ENCODE results near the gene KRTAP4-16. TPM values are rescaled to one million over a fixed set of nuclear protein-coding genes. Genes with fewer than 3 reads are reported as not detected.
"Not testable (repeated sequence)": the region's sequence is repeated elsewhere in the genome, so short reads cannot be mapped to it uniquely, and the experiment has no call there.

KRTAP4-16 gene
- total RNA-seq, 4 donors from 2014 or later, result not detected

DNA sequence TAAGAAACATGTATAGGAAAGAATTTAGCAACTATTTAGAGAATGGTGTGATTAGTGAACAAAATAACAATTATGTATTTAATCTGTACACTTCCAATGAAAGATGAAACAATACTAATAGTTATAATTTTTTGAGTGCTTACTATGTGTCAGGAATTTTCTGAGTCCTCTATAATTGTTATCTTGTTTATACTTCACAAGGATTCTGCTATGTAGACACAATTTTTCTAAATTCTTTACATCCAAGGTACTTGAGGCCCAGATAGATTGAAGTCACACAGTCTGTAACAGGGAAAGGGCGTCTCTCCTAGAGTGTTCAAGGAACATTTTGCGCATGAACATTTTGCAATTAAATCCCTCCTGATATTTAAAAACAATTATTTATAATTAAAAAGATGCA, 23.1 kb upstream of the KRTAP4-16 start:
- DNase-seq, result no peak
- Histone ChIP-seq H3K36me3 (no peaks in the 10 kb centered on the region), H3K27ac (no peak overlapping the region), H3K4me3 (replicated peaks in 1 of 3) (no peak overlapping the region), H3K27me3 (no peaks in the 10 kb centered on the region), H3K9me3 (no peaks in the 10 kb centered on the region), H3K4me1 (no peaks in the 10 kb centered on the region)
- no peak for TF ChIP-seq CTCF (IDR thresholded peaks at IDR 0.05)
- TF ChIP-seq POLR2A (IDR thresholded peaks at IDR 0.05), result no peak
- intact Hi-C loops (cut with DNase I), result no loop called here
- WGBS, 2 donors, result 93 to 99% methylated on average over 2 of the region's 2 CpGs

GRCh38 chr17:41123991-41124371, 22.0 kb upstream of the KRTAP4-16 start, which contains the start of gene KRTAP4-12:
Gene KRTAP4-12, minus strand, starts transcription at chr17:41124182. Its CDS starts 60 bp downstream, at chr17:41124122.
- H3K27ac ChIP-seq; H3K27me3 ChIP-seq; H3K36me3 ChIP-seq; H3K9me3 ChIP-seq; H3K4me1 ChIP-seq; intact Hi-C loops (cut with DNase I); DNase-seq; H3K4me3 ChIP-seq (replicated peaks in 1 of 3): not testable (repeated sequence)
- WGBS, 2 donors, result 73 to 80% methylated on average over 2 to 3 of the region's 3 CpGs

- H3K4me1 ChIP-seq; H3K4me3 ChIP-seq (replicated peaks in 1 of 3); H3K27ac ChIP-seq; intact Hi-C loops (cut with DNase I); H3K27me3 ChIP-seq; H3K9me3 ChIP-seq; DNase-seq; H3K36me3 ChIP-seq: not testable (repeated sequence)
- WGBS, 2 donors, result 69 to 77% methylated on average over 9 to 12 of the region's 12 CpGs
Observed at GRCh38 chr17:41123292-41123990, 21.4 kb upstream of the KRTAP4-16 start.

DNA sequence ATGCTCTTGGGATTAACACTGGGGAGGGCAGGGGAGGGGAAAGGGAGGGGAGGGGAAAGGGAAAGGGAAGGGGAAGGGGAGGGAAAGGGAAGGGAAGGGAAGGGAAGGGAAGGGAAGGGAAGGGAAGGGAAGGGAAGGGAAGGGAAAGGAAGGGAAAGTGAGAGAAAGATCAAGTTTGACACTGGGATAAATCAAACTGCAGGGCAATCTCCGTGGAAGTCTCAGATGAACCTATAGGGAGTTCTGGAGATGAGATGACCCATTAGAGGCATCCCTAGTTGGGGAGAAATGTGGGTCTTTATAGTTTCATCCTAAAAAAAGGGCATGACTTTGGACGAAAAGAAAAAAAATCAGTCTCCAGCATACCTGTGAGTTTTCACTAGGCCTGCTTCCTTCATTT, 19.7 kb upstream of the KRTAP4-16 start:
- no peaks in the 10 kb centered on the region for H3K36me3 ChIP-seq
- no peaks in the 10 kb centered on the region for H3K27me3 ChIP-seq
- intact Hi-C loops (cut with DNase I), result no loop called here
- DNase-seq, result no peak
- TF ChIP-seq CTCF (IDR thresholded peaks at IDR 0.05), result no peak
- TF ChIP-seq POLR2A (IDR thresholded peaks at IDR 0.05), result no peak
- H3K27ac ChIP-seq, result no peak overlapping the region
- 88 to 89% methylated on average over 2 of the region's 2 CpGs for WGBS, 2 donors
- no peak overlapping the region for H3K4me3 ChIP-seq (replicated peaks in 1 of 3)
- H3K9me3 ChIP-seq, result no peaks in the 10 kb centered on the region
- H3K4me1 ChIP-seq, result no peaks in the 10 kb centered on the region

DNA sequence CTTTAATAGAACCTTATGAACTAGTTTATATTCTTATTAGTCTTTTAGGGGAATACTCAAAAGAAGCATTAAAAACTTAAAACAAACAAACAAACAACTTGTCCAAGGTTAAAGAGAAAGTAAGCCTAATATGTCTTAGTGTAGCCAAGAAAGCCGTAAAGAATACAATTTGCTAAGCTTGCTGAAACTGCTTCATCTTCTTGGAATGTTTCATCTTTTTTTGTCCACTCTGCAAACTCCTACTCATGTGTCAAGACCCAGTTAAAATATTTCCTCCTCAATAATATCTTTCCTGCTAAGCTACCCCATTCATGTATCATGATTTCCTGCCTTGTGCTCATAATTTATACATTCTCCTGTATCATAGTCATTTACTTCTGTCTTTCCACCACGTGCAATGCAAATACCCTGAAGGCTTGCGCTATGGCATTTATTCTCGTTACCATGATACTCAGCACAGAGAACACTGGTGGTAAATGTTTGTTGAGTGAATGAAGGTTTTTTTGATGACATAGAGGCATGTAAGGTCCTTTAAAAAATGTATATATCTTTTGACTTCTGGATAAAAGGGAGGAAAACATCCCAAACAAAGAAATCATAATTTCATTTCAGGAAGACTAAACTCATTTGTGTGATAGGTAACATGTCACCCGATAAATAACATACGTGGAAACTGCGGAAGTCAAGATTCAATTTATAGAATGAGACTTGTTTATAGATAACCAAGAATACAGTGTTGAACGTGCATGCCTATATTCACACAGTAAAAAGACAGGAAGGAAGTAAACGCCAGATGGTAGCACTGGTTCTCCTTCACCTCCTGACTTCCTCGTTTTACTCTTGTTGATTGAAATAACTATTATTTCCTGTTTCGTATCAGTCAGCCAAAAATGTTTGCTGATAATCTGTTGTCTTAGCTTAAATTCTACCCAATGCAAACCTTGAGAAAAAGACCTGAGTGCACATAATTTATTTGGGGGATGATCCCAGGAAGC, 18.0 kb upstream of the KRTAP4-16 start:
- H3K36me3 ChIP-seq; DNase-seq; H3K4me1 ChIP-seq; H3K9me3 ChIP-seq; H3K27me3 ChIP-seq; H3K27ac ChIP-seq; H3K4me3 ChIP-seq (replicated peaks in 1 of 3); intact Hi-C loops (cut with DNase I): not testable (repeated sequence)
- 68% methylated on average over 11 of the region's 11 CpGs for WGBS, 2 donors

GRCh38 chr17:41118721-41119120, 16.7 kb upstream of the KRTAP4-16 start:
- Histone ChIP-seq H3K36me3 (no peaks in the 10 kb centered on the region), H3K27me3 (no peaks in the 10 kb centered on the region), H3K4me3 (replicated peaks in 1 of 3) (no peak overlapping the region), H3K9me3 (no peaks in the 10 kb centered on the region), H3K27ac (no peak overlapping the region), H3K4me1 (no peaks in the 10 kb centered on the region)
- WGBS, 2 donors, result 86 to 91% methylated on average over 4 of the region's 4 CpGs
- DNase-seq, result no peak
- intact Hi-C loops (cut with DNase I), result no loop called here
- TF ChIP-seq CTCF (IDR thresholded peaks at IDR 0.05) (no peak), POLR2A (IDR thresholded peaks at IDR 0.05) (no peak)

DNA sequence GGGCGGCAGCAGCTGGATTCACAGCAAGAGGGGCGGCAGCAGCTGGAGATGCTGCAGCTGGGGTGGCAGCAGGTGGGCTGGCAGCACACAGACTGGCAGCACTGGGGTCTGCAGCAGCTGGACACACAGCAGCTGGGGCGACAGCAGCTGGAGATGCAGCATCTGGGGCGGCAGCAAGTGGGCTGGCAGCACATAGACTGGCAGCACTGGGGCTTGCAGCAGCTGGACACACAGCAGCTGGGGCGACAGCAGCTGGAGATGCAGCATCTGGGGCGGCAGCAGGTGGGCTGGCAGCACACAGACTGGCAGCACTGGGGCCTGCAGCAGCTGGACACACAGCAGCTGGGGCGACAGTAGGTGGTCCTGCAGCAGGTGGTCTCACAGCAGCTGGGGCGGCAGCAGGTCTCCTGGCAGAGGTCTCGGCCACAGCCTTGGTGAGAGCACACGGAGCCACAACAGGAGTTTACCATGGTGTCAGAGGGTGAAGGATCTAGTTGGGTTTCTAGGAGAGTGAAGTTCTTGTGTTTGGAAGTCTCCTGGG, 15.9 kb upstream of the KRTAP4-16 start, which contains the start of gene KRTAP4-11:
Gene KRTAP4-11 (minus strand): TSS at position 528 of the 541 bp plus-strand sequence. CDS start 58 bp downstream, at position 470.
- H3K27me3 ChIP-seq; H3K36me3 ChIP-seq; intact Hi-C loops (cut with DNase I); H3K27ac ChIP-seq; H3K4me1 ChIP-seq; H3K9me3 ChIP-seq; DNase-seq; H3K4me3 ChIP-seq (replicated peaks in 1 of 3): not testable (repeated sequence)
- 75 to 95% methylated on average over 7 to 8 of the region's 10 CpGs for WGBS, 2 donors
